Adrenal gland (tissue), 12 donors: ENCODE measurements around the gene THRSP. TPM values are rescaled to one million over a fixed set of nuclear protein-coding genes. Genes with fewer than 3 reads are reported as not detected.

Experiments
- DNase-seq, 7 donors: peaks; one replicate each; pipeline ENCODE4 v3.0.0-alpha.2; 2019 to 2020
- H3K27ac ChIP-seq, 5 donors: fragments of 200-600 bp; sonication (generic) in 4 of 5; 1 replicate in 3 of 5; 2 replicates in 2 of 5; pipeline versions ENCODE4 v1.5.1 to v1.8.0; 2016 to 2020; ENCODE audit warnings: mild to moderate bottlenecking in 1 of 5
- H3K27me3 ChIP-seq: fragments of 200-600 bp; 2 replicates; pipeline ENCODE4 v1.8.0; 2021
- H3K36me3 ChIP-seq, 2 donors: fragments of 200-600 bp; replicated peaks in 1 of 2; 1 replicate in 1 of 2; 2 replicates in 1 of 2; pipeline versions ENCODE4 v1.5.1 to v1.8.0; 2018 to 2022
- H3K4me1 ChIP-seq, 2 donors: fragments of 200-600 bp; replicated peaks in 1 of 2; 1 replicate in 1 of 2; 2 replicates in 1 of 2; pipeline versions ENCODE4 v1.5.1 to v1.8.0; 2018 to 2021
- H3K4me3 ChIP-seq, 4 donors: fragments of 200-600 bp; sonication (generic) in 3 of 4; one replicate each; pipeline ENCODE4 v1.5.1; 2016 to 2018
- H3K9me3 ChIP-seq, 3 donors: fragments of 200-600 bp; sonication (generic) in 1 of 3; replicated peaks in 1 of 3; 1 replicate in 2 of 3; 2 replicates in 1 of 3; pipeline versions ENCODE4 v1.5.1 to v1.8.0; 2016 to 2021
- CTCF ChIP-seq, 6 experiments: fragments of 450-650 bp in 4 of 6; fragments of 200-600 bp in 2 of 6; sonication (generic) in 1 of 6; IDR thresholded peaks; 1 replicate in 5 of 6; 2 replicates in 1 of 6; pipeline versions ENCODE4 v1.5.1 to v1.8.0; 2016 to 2021; ENCODE audit warnings: antibody characterized with exemption in 6 of 6, mild to moderate bottlenecking in 2 of 6, moderate library complexity in 1 of 6
- POLR2A ChIP-seq, 2 donors: fragments of 450-650 bp; IDR thresholded peaks; one replicate each; pipeline ENCODE4 v1.6.1; 2017; ENCODE audit warnings: antibody characterized with exemption in 2 of 2, mild to moderate bottlenecking in 2 of 2, moderate library complexity in 1 of 2
- WGBS, 4 donors: extraction: QIAGEN DNeasy Blood & Tissue Kit in 2 of 4; methylation state at CpG; one replicate each; pipeline versions ENCODE4 v1.1.5 to v1.1.7; 2013 to 2017; 5-methylcytosine and 5-hydroxymethylcytosine counted together
- intact Hi-C, 2 donors: fragments of 100-400 bp; cut with DNase I; formaldehyde crosslinking; loops; one replicate each; pipeline versions ENCODE4 v1.14.1 to v1.15.0; 2022 to 2023
- polyA plus RNA-seq, 3 donors: library from polyadenylated mRNA; stranded (reverse); fragments of 200-250 nt in 2 of 3; fragments of 350-450 nt in 1 of 3; fragmentation: Illumina TruSeq in 1 of 3; extraction: RNeasy Lipid Tissue Mini Kit (QIAGEN cat#74804) in 1 of 3; gene quantifications; one replicate each; pipeline ENCODE4 v1.2.3, GENCODE V29; 2013 to 2014
- total RNA-seq, 9 donors: library from RNA; depleted of rRNA in 4 of 9; stranded (reverse); fragments of >200 nt in 4 of 9; fragments of 120-200 nt in 1 of 9; fragmentation: NEBNext Ultra II Directional in 1 of 9; extraction: Animal tissue kit (Norgen Biotek cat#: 25700) in 1 of 9; gene quantifications; one replicate each; pipeline versions ENCODE4 v1.1.0 to v1.2.4, GENCODE V29; 2013 to 2023
- donor health status: healthy with polysubstance abuse.
- donor health status: Bipolar disorder and iron deficiency.
- donor health status: DM: yes; HTN: yes; CAD: no.
- donor health status: DM: no; HTN: no; CAD: no.
- donor health status: DM: no; HTN: no; CAD: no.
- donor health status: DM: yes; HTN: yes; CAD: no.

The THRSP gene
- total and polyA plus RNA-seq, 12 donors = 0.22 to 64.5 (median 1.3) TPM; not detected in 1

DNA sequence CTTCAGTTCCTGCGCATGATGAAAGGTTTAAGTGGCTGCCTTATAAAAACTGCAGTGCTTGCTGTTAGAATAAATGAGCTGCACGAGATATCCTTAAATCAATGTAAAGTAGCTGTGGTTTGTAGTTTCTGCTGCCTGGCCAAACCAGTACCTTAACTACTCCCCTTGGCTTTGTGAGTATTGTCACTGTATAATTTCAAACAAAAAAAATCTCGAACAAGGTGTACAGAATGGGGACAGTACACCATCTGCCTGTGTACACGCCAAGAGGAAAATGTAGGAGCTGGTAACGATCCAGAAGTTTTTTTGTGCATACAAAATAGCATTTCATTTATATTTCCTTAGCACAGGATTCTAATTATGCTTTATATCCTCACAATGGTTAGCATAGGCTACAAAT, 36.6 kb downstream of the THRSP start:
- 76 to 91% (median 86%) methylated on average over 5 of the region's 5 CpGs for WGBS, 4 donors

DNA sequence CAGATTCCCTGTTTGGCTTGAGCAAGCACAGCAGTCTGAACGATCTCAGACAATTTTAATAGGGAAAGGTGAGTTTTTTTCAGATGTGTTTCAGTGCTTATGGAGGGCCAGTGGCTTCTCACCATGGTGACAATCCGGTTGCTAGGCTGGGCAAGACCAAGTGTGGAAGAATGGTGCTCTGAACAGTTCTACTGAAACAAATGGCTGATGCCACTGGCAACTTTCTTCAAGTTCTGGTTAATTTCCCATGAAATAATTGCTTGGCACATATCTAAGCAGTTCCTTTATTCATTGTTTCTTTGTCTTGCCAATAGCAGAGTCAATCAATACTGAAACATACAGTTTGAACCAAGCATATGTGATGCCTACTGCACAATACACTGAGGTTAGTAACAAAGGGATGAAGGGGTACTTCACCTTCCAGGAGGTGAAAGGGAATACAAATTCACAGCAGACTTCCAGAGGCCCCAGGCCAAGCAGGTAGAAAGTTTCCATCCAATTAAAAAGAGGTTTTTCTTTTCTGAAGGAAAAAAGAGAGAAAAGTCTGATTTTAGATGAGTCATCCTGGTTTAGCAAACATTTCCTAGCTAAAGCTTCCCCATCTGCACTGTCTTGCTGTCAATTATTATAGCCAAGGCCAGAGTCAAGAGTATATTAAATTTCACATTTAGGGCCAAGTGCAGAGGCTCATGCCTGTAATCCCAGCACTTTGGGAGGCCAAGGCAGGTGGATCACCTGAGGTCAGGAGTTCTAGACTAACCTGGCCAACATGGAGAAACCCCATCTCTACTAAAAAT, 37.2 kb downstream of the THRSP start:
- Histone ChIP-seq H3K4me3 (no peak overlapping the region), H3K27ac (peak overlapping the region in 2 of 5 donors; percentile 33 to 73), H3K9me3 (no peaks in the 10 kb centered on the region), H3K27me3 (no peaks in the 10 kb centered on the region), H3K4me1 (peaks cover 3 to 10% of the 10 kb centered on the region in 2 donors), H3K36me3 (peaks cover 0 to 10% of the 10 kb centered on the region in 2 donors)
- intact Hi-C loops = no loop called here
- no peak for DNase-seq
- 83 to 91% (median 88%) methylated on average over 2 of the region's 2 CpGs for WGBS, 4 donors
- TF ChIP-seq POLR2A (IDR thresholded peaks at IDR 0.05) (no peak), CTCF (IDR thresholded peaks at IDR 0.05) (no peak)

More for the DNA sequence above, 36.6 kb downstream of the THRSP start:
- H3K27ac ChIP-seq = peak overlapping the region in 1 of 5 donors; percentile 73
- H3K4me1 ChIP-seq = peaks cover 3 to 10% of the 10 kb centered on the region in 2 donors
- no peak overlapping the region for H3K4me3 ChIP-seq
- no peaks in the 10 kb centered on the region for H3K9me3 ChIP-seq
- peaks cover 0 to 10% of the 10 kb centered on the region in 2 donors for H3K36me3 ChIP-seq
- intact Hi-C loops = no loop called here
- no peak for TF ChIP-seq POLR2A (IDR thresholded peaks at IDR 0.05)
- no peak for TF ChIP-seq CTCF (IDR thresholded peaks at IDR 0.05)
- H3K27me3 ChIP-seq = no peaks in the 10 kb centered on the region
- DNase-seq = no peak

GRCh38 chr11:78109081-78110015, 45.7 kb downstream of the THRSP start:
- H3K36me3 ChIP-seq = peaks cover 0 to 6% of the 10 kb centered on the region in 2 donors
- intact Hi-C loops = no loop called here
- no peak overlapping the region for H3K4me3 ChIP-seq
- H3K27me3 ChIP-seq = no peaks in the 10 kb centered on the region
- WGBS, 4 donors = 81 to 86% (median 86%) methylated on average over 3 of the region's 3 CpGs
- DNase-seq = no peak
- H3K27ac ChIP-seq = no peak overlapping the region
- no peaks in the 10 kb centered on the region for H3K9me3 ChIP-seq
- H3K4me1 ChIP-seq = no peaks in the 10 kb centered on the region
- TF ChIP-seq POLR2A (IDR thresholded peaks at IDR 0.05) (no peak), CTCF (IDR thresholded peaks at IDR 0.05) (no peak)

GRCh38 chr11:78110351-78110750, 46.7 kb downstream of the THRSP start:
- no peaks in the 10 kb centered on the region for H3K4me1 ChIP-seq
- no peak overlapping the region for H3K4me3 ChIP-seq
- H3K27ac ChIP-seq = no peak overlapping the region
- intact Hi-C loops = no loop called here
- no peak for TF ChIP-seq POLR2A (IDR thresholded peaks at IDR 0.05)
- TF ChIP-seq CTCF (IDR thresholded peaks at IDR 0.05) = no peak
- no peak for DNase-seq
- no peaks in the 10 kb centered on the region for H3K27me3 ChIP-seq
- no peaks in the 10 kb centered on the region for H3K9me3 ChIP-seq
- H3K36me3 ChIP-seq = peaks cover 0 to 6% of the 10 kb centered on the region in 2 donors
- 92 to 96% (median 95%) methylated on average over 5 of the region's 5 CpGs for WGBS, 4 donors
